ENCODE measurements around the gene SNN. TPM values are rescaled to one million over a fixed set of nuclear protein-coding genes. Genes with fewer than 3 reads are reported as not detected.
A peak's percentile ranks its signal among the peaks of the same experiment; 100 is the strongest.

SNN gene
- total RNA-seq, 4 donors from 2014 or later, result 22.5 to 94.5 (median 78.1) TPM

- Histone ChIP-seq H3K4me1 (peaks cover 59 to 65% of the 10 kb centered on the region in 2 donors), H3K36me3 (no peaks in the 10 kb centered on the region), H3K9me3 (no peaks in the 10 kb centered on the region), H3K27ac (peak overlapping the region; percentile 91 to 99 (median 97)), H3K27me3 (no peaks in the 10 kb centered on the region), H3K4me3 (peak overlapping the region; percentile 79 to 99 (median 88))
- no peak for TF ChIP-seq POLR2A (IDR thresholded peaks at IDR 0.05)
- TF ChIP-seq CTCF (IDR thresholded peaks at IDR 0.05 in 4 of 5, conservative IDR thresholded peaks at IDR 0.05 in 1 of 5), result no peak
- intact Hi-C loops (cut with DNase I; ENCODE audit: low total_unique reads), result no loop called here
- ATAC-seq (peak in 1 of 2 donors; percentile 2), DNase-seq (peak in 1 of 2 donors; percentile 73)
- in situ Hi-C loops (cut with MboI; ENCODE audit: low sequenced_read_pairs in 4 of 4), result no loop called here
Measured at GRCh38 chr16:11670171-11671131, 2.2 kb downstream of the SNN start.

- Histone ChIP-seq H3K4me1 (peaks cover 66 to 72% of the 10 kb centered on the region in 2 donors), H3K9me3 (no peaks in the 10 kb centered on the region), H3K27me3 (no peaks in the 10 kb centered on the region), H3K27ac (peak overlapping the region; percentile 91 to 99 (median 97)), H3K4me3 (peak overlapping the region in 2 of 4 donors; percentile 96 to 99), H3K36me3 (peaks cover 0 to under 1% of the 10 kb centered on the region in 2 donors)
- in situ Hi-C loops (cut with MboI; ENCODE audit: low sequenced_read_pairs in 4 of 4) (no loop called here), intact Hi-C loops (cut with DNase I; ENCODE audit: low total_unique reads) (no loop called here)
- DNase-seq, result no peak
- no peak for ATAC-seq
- no peak for TF ChIP-seq CTCF (IDR thresholded peaks at IDR 0.05 in 4 of 5, conservative IDR thresholded peaks at IDR 0.05 in 1 of 5)
- TF ChIP-seq POLR2A (IDR thresholded peaks at IDR 0.05), result no peak
Measured at GRCh38 chr16:11671271-11671670, 3.0 kb downstream of the SNN start.

- intact Hi-C loops (cut with DNase I; ENCODE audit: low total_unique reads) (no loop called here), in situ Hi-C loops (cut with MboI; ENCODE audit: low sequenced_read_pairs in 4 of 4) (no loop called here)
- Histone ChIP-seq H3K9me3 (no peaks in the 10 kb centered on the region), H3K4me1 (peaks cover 70 to 76% of the 10 kb centered on the region in 2 donors), H3K36me3 (peaks cover 0 to 4% of the 10 kb centered on the region in 2 donors), H3K27me3 (no peaks in the 10 kb centered on the region), H3K4me3 (no peak overlapping the region), H3K27ac (peak overlapping the region; percentile 91 to 99 (median 97))
- TF ChIP-seq POLR2A (IDR thresholded peaks at IDR 0.05) (no peak), CTCF (IDR thresholded peaks at IDR 0.05 in 4 of 5, conservative IDR thresholded peaks at IDR 0.05 in 1 of 5) (no peak)
- DNase-seq (peak in 1 of 2 donors; percentile 49), ATAC-seq (no peak)
Measured at GRCh38 chr16:11671676-11672075, 3.4 kb downstream of the SNN start.

GRCh38 chr16:11672206-11673090, 4.2 kb downstream of the SNN start:
- TF ChIP-seq CTCF (IDR thresholded peaks at IDR 0.05 in 4 of 5, conservative IDR thresholded peaks at IDR 0.05 in 1 of 5) (no peak), POLR2A (IDR thresholded peaks at IDR 0.05) (no peak)
- Histone ChIP-seq H3K27me3 (no peaks in the 10 kb centered on the region), H3K36me3 (peaks cover 0 to 12% of the 10 kb centered on the region in 2 donors), H3K4me3 (peak overlapping the region in 2 of 4 donors; percentile 24 to 33), H3K9me3 (no peaks in the 10 kb centered on the region), H3K27ac (peak overlapping the region; percentile 91 to 99 (median 97)), H3K4me1 (peaks cover 77 to 84% of the 10 kb centered on the region in 2 donors)
- intact Hi-C loops (cut with DNase I; ENCODE audit: low total_unique reads) (no loop called here), in situ Hi-C loops (cut with MboI; ENCODE audit: low sequenced_read_pairs in 4 of 4) (no loop called here)
- ATAC-seq (no peak), DNase-seq (no peak)
